Keratinocyte (primary cell): ENCODE results near the gene ROBO4.
A peak's percentile ranks its signal among the peaks of the same experiment; 100 is the strongest.

ENCODE experiments used
- EZH2 ChIP-seq: IDR thresholded peaks from one replicate; pipeline ENCODE4 v1.6.1; 2012; ENCODE audit warnings: inconsistent platforms, mild to moderate bottlenecking, low read length, moderate library complexity
- TF ChIP-seq, protein P1 (sequence below), 3 experiments: IDR thresholded peaks in 1 of 3; conservative IDR thresholded peaks in 1 of 3; optimal IDR thresholded peaks in 1 of 3; 2 replicates in 2 of 3; 3 replicates in 1 of 3; pipeline versions ENCODE3 to v1.5.1; 2011; ENCODE audit warnings: low read length in 3 of 3, mild to moderate bottlenecking in 3 of 3, moderate library complexity in 2 of 3, control low read depth in 1 of 3, inconsistent platforms in 1 of 3; ENCODE audit not compliant: insufficient read depth in 2 of 3; ENCODE audit errors: extremely low read depth in 1 of 3

DNA sequence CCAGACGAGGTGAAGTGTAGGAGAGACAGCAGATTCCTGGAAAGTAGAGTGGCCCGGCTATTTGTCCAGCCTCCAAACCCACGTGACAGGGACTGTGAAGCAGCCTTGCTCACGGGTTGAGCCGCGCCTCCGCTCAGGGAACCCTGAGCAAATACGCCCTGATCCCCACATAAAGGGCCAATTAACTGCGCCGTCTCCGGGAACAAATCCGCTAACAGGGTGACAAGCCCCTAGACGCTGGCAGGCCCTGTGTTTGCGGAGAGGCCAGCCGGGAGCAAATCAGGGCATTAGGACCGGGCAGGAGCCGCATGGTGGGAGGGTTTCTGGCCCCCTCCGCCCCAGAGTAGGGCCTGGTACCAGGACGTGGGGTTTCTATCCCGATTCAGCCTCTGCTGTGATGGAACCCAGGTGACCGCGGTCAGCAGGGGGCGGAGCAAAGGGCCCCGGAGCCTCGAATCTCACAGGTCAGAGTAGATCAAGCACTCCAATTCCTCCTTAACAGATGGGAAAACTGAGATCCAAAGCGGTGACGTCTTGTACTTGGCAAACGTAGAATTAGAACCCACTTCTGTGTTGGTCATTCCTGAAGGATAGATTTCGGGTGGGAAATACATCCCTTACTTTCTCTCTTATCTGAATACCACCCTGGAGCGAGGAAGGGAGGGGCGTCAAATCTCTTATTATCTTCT is 34.4 kb downstream of the ROBO4 start:
- TF ChIP-seq, protein P1, sequence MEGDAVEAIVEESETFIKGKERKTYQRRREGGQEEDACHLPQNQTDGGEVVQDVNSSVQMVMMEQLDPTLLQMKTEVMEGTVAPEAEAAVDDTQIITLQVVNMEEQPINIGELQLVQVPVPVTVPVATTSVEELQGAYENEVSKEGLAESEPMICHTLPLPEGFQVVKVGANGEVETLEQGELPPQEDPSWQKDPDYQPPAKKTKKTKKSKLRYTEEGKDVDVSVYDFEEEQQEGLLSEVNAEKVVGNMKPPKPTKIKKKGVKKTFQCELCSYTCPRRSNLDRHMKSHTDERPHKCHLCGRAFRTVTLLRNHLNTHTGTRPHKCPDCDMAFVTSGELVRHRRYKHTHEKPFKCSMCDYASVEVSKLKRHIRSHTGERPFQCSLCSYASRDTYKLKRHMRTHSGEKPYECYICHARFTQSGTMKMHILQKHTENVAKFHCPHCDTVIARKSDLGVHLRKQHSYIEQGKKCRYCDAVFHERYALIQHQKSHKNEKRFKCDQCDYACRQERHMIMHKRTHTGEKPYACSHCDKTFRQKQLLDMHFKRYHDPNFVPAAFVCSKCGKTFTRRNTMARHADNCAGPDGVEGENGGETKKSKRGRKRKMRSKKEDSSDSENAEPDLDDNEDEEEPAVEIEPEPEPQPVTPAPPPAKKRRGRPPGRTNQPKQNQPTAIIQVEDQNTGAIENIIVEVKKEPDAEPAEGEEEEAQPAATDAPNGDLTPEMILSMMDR (optimal IDR thresholded peaks at IDR 0.05 in 1 of 3, IDR thresholded peaks at IDR 0.05 in 1 of 3, conservative IDR thresholded peaks at IDR 0.05 in 1 of 3; ENCODE audit: extremely low read depth in 1 of 3, insufficient read depth in 2 of 3, low read length in 3 of 3) = no peak
- peak; percentile 65 for TF ChIP-seq EZH2
